Activated CD8-positive, alpha-beta T cell treated with anti-CD3 and anti-CD28 coated beads for 36 hours (primary cell): ENCODE data around the gene FBXO3. TPM values are rescaled to one million over a fixed set of nuclear protein-coding genes. Genes with fewer than 3 reads are reported as not detected.
"Not testable (repeated sequence)": the region's sequence is repeated elsewhere in the genome, so short reads cannot be mapped to it uniquely, and the experiment has no call there.

Source experiments
- ATAC-seq: fragments of 200-7000 bp; cut with Tn5 transposase; one replicate; pipeline ENCODE4 v1.10.0; 2021; ENCODE audit warnings: mild to moderate bottlenecking, moderate library complexity
- CTCF ChIA-PET: fragments of 350-600 bp; sonication (Branson Sonifier 250); formaldehyde crosslinking; loops from one replicate; lab custom pipeline; 2021; ENCODE audit warnings: antibody characterized with exemption; lab: Charles Lee
- POLR2A ChIA-PET: fragments of 350-600 bp; sonication (Branson Sonifier 250); formaldehyde crosslinking; loops from one replicate; lab custom pipeline; 2021; ENCODE audit warnings: antibody characterized with exemption; lab: Charles Lee
- DNase-seq: peaks from one replicate; pipeline ENCODE4 v3.0.0-alpha.2; 2020
- H3K27ac Mint-ChIP-seq: one replicate; pipeline ENCODE4 v1.8.0; 2021; ENCODE audit warnings: mild to moderate bottlenecking, mixed read lengths
- H3K27me3 Mint-ChIP-seq: one replicate; pipeline ENCODE4 v1.8.0; 2021; ENCODE audit warnings: mixed read lengths
- H3K36me3 Mint-ChIP-seq: one replicate; pipeline ENCODE4 v1.8.0; 2021; ENCODE audit warnings: low read depth, mixed read lengths
- H3K4me1 Mint-ChIP-seq: one replicate; pipeline ENCODE4 v1.8.0; 2021; ENCODE audit warnings: low read depth, mixed read lengths
- H3K4me3 Mint-ChIP-seq: one replicate; pipeline ENCODE4 v1.8.0; 2021; ENCODE audit warnings: mild to moderate bottlenecking, moderate library complexity, mixed read lengths
- H3K9me3 Mint-ChIP-seq: one replicate; pipeline ENCODE4 v1.8.0; 2021; ENCODE audit warnings: mixed read lengths
- CTCF ChIP-seq: fragments of 200-600 bp; IDR thresholded peaks from one replicate; pipeline ENCODE4 v1.8.0; 2022; ENCODE audit warnings: antibody characterized with exemption, mild to moderate bottlenecking
- intact Hi-C: fragments of 100-400 bp; cut with micrococcal nuclease; formaldehyde crosslinking; loops from one replicate; pipeline ENCODE4 v1.10.0; 2022
- total RNA-seq, 2 experiments: library from RNA; stranded (reverse); gene quantifications; one replicate each; pipeline ENCODE4 v1.2.3, GENCODE V29; 2021

Gene FBXO3
- total RNA-seq, result 10 to 100 TPM in 1 of 2 experiments, 1 to 10 TPM in 1; 9.0 to 11.5 TPM

- Mint-ChIP-seq H3K27ac (peak within 1 kb of the TSS; percentile 94), H3K27me3 (peaks cover 15% of the 10 kb centered on the region), H3K4me1 (peaks cover 37% of the 10 kb centered on the region), H3K9me3 (no peaks in the 10 kb centered on the region), H3K4me3 (peak within 1 kb of the TSS; percentile 92), H3K36me3 (peaks cover 2% of the 10 kb centered on the region)
- ATAC-seq (peak; percentile 87), DNase-seq (peak; percentile 81)
- intact Hi-C loops, result no loop called here
- POLR2A ChIA-PET, result interaction anchor here (0.6 to 0.8 kb wide), 3 partner anchors 74 to 945 kb away, joined by 3 to 6 read pairs (median 4); partner anchors contain the start of genes C11orf91 and CAPRIN1
- CTCF ChIA-PET, result interaction anchor here (1.0 to 2.7 kb wide), 2 partner anchors 12 to 32 kb away, joined by 3 to 8 read pairs; no protein-coding TSS in a partner anchor
- no peak for TF ChIP-seq CTCF
These were observed at the start of gene FBXO3 for GRCh38 chr11:33773987-33774735. Gene FBXO3, minus strand, starts transcription at chr11:33774520. Its CDS starts 23 bp downstream, at chr11:33774497.

GRCh38 chr11:33822981-33823380 is 48.7 kb upstream of the FBXO3 start:
- POLR2A ChIA-PET, ATAC-seq, H3K9me3 Mint-ChIP-seq, H3K4me1 Mint-ChIP-seq, H3K27ac Mint-ChIP-seq, H3K36me3 Mint-ChIP-seq, DNase-seq, H3K4me3 Mint-ChIP-seq: not testable (repeated sequence)
- CTCF ChIA-PET, result interaction anchor here (1.0 to 1.6 kb wide), 2 partner anchors 15 to 17 kb away, joined by 3 to 6 read pairs; no protein-coding TSS in a partner anchor
- H3K27me3 Mint-ChIP-seq, result peaks cover 38% of the 10 kb centered on the region
- intact Hi-C loops, result loop anchor here (10.0 kb wide), 1 partner anchor 278 kb away; no protein-coding TSS in a partner anchor

GRCh38 chr11:33819278-33820035 is 45.1 kb upstream of the FBXO3 start:
- intact Hi-C loops, result loop anchor here (10.0 kb wide), 1 partner anchor 275 kb away; no protein-coding TSS in a partner anchor
- Mint-ChIP-seq H3K27me3 (peaks cover 20% of the 10 kb centered on the region), H3K27ac (no peak overlapping the region), H3K4me1 (no peaks in the 10 kb centered on the region), H3K9me3 (no peaks in the 10 kb centered on the region), H3K4me3 (no peak overlapping the region), H3K36me3 (no peaks in the 10 kb centered on the region)
- no peak for ATAC-seq
- no peak for TF ChIP-seq CTCF
- no peak for DNase-seq
- ChIA-PET CTCF (interaction anchor here (0.7 to 3.1 kb wide), 3 partner anchors 10 to 11 kb away, joined by 3 to 13 read pairs (median 6); no protein-coding TSS in a partner anchor), POLR2A (no interaction called here)

- POLR2A ChIA-PET, result no interaction called here
- Mint-ChIP-seq H3K4me3 (no peak overlapping the region), H3K4me1 (peaks cover 2% of the 10 kb centered on the region), H3K27ac (no peak overlapping the region), H3K36me3 (no peaks in the 10 kb centered on the region), H3K9me3 (no peaks in the 10 kb centered on the region), H3K27me3 (peaks cover 9% of the 10 kb centered on the region)
- intact Hi-C loops, result no loop called here
- peak; percentile 88 for TF ChIP-seq CTCF
- CTCF ChIA-PET, result interaction anchor here (0.6 to 8.0 kb wide), 35 partner anchors 8 to 684 kb away, joined by 3 to 132 read pairs (median 4); partner anchors contain the start of gene CD59
- ATAC-seq (peak; percentile 92), DNase-seq (peak; percentile 92)
These were observed 34.0 kb upstream of the FBXO3 start for GRCh38 chr11:33808228-33808828.

GRCh38 chr11:33804471-33804870 is 30.2 kb upstream of the FBXO3 start:
- Mint-ChIP-seq H3K9me3 (no peaks in the 10 kb centered on the region), H3K36me3 (no peaks in the 10 kb centered on the region), H3K27me3 (peaks cover 34% of the 10 kb centered on the region), H3K4me1 (peaks cover 2% of the 10 kb centered on the region), H3K27ac (no peak overlapping the region), H3K4me3 (no peak overlapping the region)
- TF ChIP-seq CTCF, result no peak
- CTCF ChIA-PET, result interaction anchor here (0.8 to 8.0 kb wide), 4 partner anchors 25 to 184 kb away, joined by 3 to 132 read pairs (median 4); no protein-coding TSS in a partner anchor
- ATAC-seq (no peak), DNase-seq (no peak)
- POLR2A ChIA-PET, result no interaction called here
- intact Hi-C loops, result no loop called here
